Right cardiac atrium (tissue), 5 donors: ENCODE data around the gene KLKB1. TPM values are rescaled to one million over a fixed set of nuclear protein-coding genes. Genes with fewer than 3 reads are reported as not detected.
"Not testable (repeated sequence)": the region's sequence is repeated elsewhere in the genome, so short reads cannot be mapped to it uniquely, and the experiment has no call there.

Source experiments
- ATAC-seq, 2 donors: fragments of 200-7000 bp; cut with Tn5 transposase; one replicate each; pipeline versions ENCODE4 v1.8.0 to v1.9.1; 2020; ENCODE audit warnings: moderate library complexity in 2 of 2, mild to moderate bottlenecking in 1 of 2
- DNase-seq, 3 donors: peaks; one replicate each; pipeline ENCODE4 v3.0.0-alpha.2; 2020
- H3K27ac ChIP-seq: one replicate; pipeline ENCODE4 v1.5.1; 2013; ENCODE audit warnings: mild to moderate bottlenecking, low read length, control low read depth, moderate library complexity
- H3K27me3 ChIP-seq: one replicate; pipeline ENCODE4 v1.6.1; 2013; ENCODE audit not compliant: control insufficient read depth, insufficient read depth
- H3K4me1 ChIP-seq: one replicate; pipeline ENCODE4 v1.6.1; 2013; ENCODE audit warnings: low read length; ENCODE audit not compliant: control insufficient read depth, insufficient read depth
- H3K4me3 ChIP-seq: one replicate; pipeline ENCODE4 v1.5.1; 2013; ENCODE audit warnings: low read length, control low read depth
- H3K9me3 ChIP-seq: one replicate; pipeline ENCODE4 v1.6.1; 2013; ENCODE audit warnings: low read length; ENCODE audit not compliant: control insufficient read depth
- WGBS: extraction: QIAGEN DNeasy Blood & Tissue Kit; methylation state at CpG from one replicate; pipeline ENCODE4 v1.1.7; 2013; 5-methylcytosine and 5-hydroxymethylcytosine counted together
- intact Hi-C, 4 donors: fragments of 100-400 bp; cut with DNase I; formaldehyde crosslinking; loops; one replicate each; pipeline versions ENCODE4 v1.11.0 to v1.14.0; 2022 to 2023
- polyA plus RNA-seq: library from polyadenylated mRNA; stranded (reverse); fragments of 200-250 nt; gene quantifications from one replicate; pipeline ENCODE4 v1.2.3, GENCODE V29; 2013
- total RNA-seq, 4 donors: library from RNA; stranded (reverse); fragmentation: NEBNext Ultra II Directional; extraction: Animal tissue kit (Norgen Biotek cat#: 25700); gene quantifications; one replicate each; pipeline ENCODE4 v1.2.1, GENCODE V29; 2021
- donor health status: healthy with polysubstance abuse.
- donor health status: DM: no; HTN: yes; CAD: no.
- donor health status: DM: no; HTN: no; CAD: no.
- donor health status: DM: no; HTN: yes; CAD: no; lungs with severe emphysema.
- donor health status: DM: yes; HTN: yes; CAD: no.

The KLKB1 gene
- total and polyA plus RNA-seq, 5 donors: 0.56 to 1.7 (median 0.93) TPM

DNA sequence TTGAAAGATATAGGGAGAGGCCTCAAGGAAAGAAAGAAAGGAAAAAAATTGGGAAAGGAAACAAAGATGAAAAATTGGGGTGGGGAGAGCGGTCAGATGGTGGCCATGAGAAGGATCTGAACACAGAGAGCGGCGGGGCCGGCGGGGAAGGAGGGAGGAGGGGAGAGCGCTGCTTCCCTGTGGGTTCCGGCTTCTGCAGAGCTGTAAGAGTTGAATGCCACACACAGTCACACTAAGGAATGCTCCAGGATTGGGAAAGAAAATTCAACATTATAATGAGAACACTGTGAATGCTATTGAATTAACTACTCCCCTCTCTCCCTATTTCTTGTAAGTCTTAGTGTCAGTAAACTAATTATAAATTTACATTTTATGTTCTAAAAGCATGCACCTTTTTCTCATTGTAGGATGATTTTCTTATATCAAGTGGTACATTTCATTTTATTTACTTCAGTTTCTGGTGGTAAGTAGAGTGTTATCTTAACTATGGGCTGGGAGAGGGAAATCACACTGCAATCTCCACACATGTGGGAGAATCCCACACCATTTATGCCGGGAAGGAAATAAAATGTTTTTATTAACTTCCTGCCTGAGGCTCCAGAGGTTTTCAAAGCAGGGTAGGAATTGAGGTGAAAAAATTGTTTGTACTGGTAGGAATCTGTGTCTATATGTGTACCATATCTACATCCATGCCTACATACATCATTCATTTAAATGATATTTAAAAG, 39.6 kb downstream of the KLKB1 start:
- H3K4me3 ChIP-seq: no peak overlapping the region
- no peaks in the 10 kb centered on the region for H3K27me3 ChIP-seq
- intact Hi-C loops: no loop called here
- H3K4me1 ChIP-seq: no peaks in the 10 kb centered on the region
- 20% methylated on average over 8 of the region's 8 CpGs for WGBS
- H3K27ac ChIP-seq: no peak overlapping the region
- DNase-seq: no peak
- peak; percentile 59 to 68 for ATAC-seq
- H3K9me3 ChIP-seq: no peaks in the 10 kb centered on the region

DNA sequence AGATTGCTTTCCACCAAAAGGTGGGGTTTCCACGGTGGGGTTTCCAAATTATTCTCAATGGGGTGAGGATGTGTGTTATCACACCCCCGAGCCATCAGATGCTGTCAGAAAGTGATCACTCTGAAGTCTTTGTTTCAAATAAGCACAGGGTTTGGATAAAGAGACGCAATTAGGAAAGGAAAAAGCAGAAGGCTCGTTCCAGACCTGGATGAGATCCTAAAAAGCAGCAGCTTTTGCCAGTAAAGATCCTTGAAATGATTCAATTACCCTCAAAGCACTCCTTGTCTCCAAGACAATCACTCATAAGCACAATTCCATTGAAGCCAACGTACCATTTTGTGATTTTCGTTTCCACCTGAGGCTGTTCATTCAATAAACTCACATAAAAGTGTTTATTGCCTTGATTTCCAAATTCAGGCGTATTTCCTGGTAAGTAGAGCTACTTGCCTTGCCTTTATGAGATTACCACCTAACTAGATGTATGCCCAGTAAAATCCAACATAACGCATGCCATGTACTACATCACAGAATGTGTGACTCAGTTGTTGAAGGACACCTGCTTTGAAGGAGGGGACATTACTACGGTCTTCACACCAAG, 43.9 kb downstream of the KLKB1 start:
- Histone ChIP-seq H3K27me3 (no peaks in the 10 kb centered on the region), H3K27ac (no peak overlapping the region), H3K4me1 (no peaks in the 10 kb centered on the region), H3K4me3 (no peak overlapping the region), H3K9me3 (no peaks in the 10 kb centered on the region)
- DNase-seq (no peak), ATAC-seq (no peak)
- intact Hi-C loops: no loop called here
- WGBS: 85% methylated on average over 9 of the region's 9 CpGs

DNA sequence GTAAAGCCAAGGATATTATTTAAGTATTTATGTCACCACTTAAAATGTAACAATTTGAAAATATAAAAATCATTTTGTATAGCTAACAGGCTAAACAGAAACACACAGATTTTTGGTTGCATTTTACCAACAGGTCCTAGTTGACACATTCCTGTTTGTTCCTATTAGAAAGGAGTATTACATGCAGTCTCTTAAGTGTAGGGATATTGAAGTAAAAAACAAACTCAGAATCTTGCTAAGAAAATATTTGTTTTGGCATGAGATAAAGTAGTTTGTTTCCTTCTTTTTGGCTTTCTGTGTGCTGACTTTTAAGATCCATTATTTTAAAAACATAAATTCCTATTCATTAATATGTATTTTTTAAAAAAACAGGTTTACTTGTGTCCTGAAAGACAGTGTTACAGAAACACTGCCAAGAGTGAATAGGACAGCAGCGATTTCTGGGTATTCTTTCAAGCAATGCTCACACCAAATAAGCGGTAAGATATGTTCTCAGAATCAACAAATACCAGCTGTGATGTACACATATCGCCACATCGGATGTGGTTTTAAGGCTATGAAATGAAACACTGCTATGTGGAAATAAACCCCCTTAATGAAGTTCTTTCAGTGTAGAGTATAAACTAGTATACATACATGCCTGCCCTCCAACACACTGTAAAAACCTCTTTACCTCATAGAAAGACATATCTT, 45.5 kb downstream of the KLKB1 start:
- DNase-seq (no peak), ATAC-seq (no peak)
- no peaks in the 10 kb centered on the region for H3K27me3 ChIP-seq
- H3K9me3 ChIP-seq: no peaks in the 10 kb centered on the region
- 60% methylated on average over 4 of the region's 4 CpGs for WGBS
- no peak overlapping the region for H3K4me3 ChIP-seq
- no peak overlapping the region for H3K27ac ChIP-seq
- no peaks in the 10 kb centered on the region for H3K4me1 ChIP-seq
- intact Hi-C loops: no loop called here

DNA sequence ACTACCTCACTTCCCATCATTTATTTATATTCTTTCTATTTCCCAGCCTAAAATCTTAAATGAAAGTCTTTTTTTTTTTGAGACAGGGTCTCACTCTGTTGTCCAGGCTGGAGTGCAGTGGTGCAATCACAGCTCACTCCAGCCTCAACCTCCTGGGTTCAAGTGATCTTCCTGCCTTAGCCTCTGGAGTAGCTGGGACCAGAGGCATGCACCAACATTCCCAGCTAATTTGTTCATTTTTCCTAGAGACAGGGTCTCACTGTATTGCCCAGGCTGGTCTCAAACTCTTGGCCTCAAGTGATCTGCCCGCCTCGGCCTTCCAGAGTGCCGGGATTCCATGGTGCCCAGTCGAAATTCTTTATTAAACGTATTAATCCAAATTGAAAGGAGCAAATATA, 46.1 kb downstream of the KLKB1 start:
- H3K27ac ChIP-seq, DNase-seq, H3K4me3 ChIP-seq, ATAC-seq, intact Hi-C loops, H3K27me3 ChIP-seq, H3K4me1 ChIP-seq, H3K9me3 ChIP-seq: not testable (repeated sequence)
- 93% methylated on average over 5 of the region's 5 CpGs for WGBS

DNA sequence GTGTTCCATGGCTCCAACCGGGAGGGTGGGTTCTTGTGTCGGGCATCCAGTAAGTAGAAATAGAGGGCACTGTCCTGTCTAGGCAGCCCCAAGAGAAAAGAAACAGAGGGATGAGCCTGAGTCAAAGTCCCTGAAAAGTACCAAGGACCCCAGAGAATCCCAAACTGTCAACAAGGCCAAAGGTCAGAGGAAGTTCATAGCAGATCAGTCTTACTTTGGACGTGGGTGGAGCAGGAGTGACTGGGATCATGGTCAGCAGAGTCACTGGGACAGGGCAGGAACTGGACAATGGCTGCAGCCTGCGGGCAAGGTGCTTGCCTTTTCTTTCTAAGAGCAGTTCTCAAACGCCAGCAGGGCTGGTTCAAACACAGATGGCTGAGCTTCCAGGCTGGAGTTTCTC, 56.0 kb downstream of the KLKB1 start:
- no peak overlapping the region for H3K4me3 ChIP-seq
- H3K9me3 ChIP-seq: no peaks in the 10 kb centered on the region
- H3K27ac ChIP-seq: no peak overlapping the region
- no peaks in the 10 kb centered on the region for H3K4me1 ChIP-seq
- 76% methylated on average over 5 of the region's 5 CpGs for WGBS
- intact Hi-C loops: no loop called here
- peaks cover 3% of the 10 kb centered on the region for H3K27me3 ChIP-seq
- DNase-seq (no peak), ATAC-seq (no peak)

GRCh38 chr4:186285147-186285546, 57.8 kb downstream of the KLKB1 start:
- DNase-seq: no peak
- Histone ChIP-seq H3K4me1 (no peaks in the 10 kb centered on the region), H3K27ac (no peak overlapping the region), H3K9me3 (no peaks in the 10 kb centered on the region), H3K4me3 (no peak overlapping the region), H3K27me3 (peaks cover 3% of the 10 kb centered on the region)
- 89% methylated on average over 12 of the region's 12 CpGs for WGBS
- intact Hi-C loops: no loop called here
- ATAC-seq: no peak

- ATAC-seq (no peak), DNase-seq (no peak)
- no peaks in the 10 kb centered on the region for H3K4me1 ChIP-seq
- H3K27ac ChIP-seq: no peak overlapping the region
- intact Hi-C loops: no loop called here
- H3K9me3 ChIP-seq: no peaks in the 10 kb centered on the region
- peaks cover 3% of the 10 kb centered on the region for H3K27me3 ChIP-seq
- H3K4me3 ChIP-seq: no peak overlapping the region
- WGBS: 90% methylated on average over 3 of the region's 3 CpGs
Measured at GRCh38 chr4:186286581-186286980, 59.3 kb downstream of the KLKB1 start.

DNA sequence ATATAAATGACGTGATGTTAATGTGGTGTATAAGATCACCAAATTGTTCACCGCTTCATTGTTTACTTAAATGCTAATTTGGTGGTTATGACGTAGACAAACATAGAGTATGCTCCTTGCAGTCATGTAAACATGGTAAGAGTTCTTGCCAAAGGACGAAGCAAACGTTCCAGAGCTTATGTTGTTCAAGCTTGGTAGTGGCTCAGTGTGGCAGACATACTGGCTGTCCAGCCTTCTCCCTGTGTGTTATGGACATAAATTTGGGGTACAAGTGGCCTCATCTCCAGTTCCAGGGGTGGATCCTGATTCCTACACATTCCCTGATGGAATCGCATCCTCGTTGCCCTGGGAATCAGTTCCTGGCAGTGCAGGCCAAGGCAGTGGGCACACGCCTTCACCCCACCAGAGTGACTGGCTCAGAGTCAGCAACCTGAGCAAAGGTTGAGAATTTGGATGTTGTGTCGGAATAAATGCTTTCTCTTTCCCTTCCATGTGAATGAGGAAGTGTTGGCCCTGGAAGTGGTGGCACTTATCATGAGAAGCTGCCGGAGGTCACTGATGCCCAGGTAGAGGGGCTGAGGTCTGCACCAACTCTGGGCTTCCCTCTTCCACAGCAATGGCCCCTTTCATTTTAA, 64.1 kb downstream of the KLKB1 start:
- no peak for DNase-seq
- Histone ChIP-seq H3K27me3 (no peaks in the 10 kb centered on the region), H3K4me1 (no peaks in the 10 kb centered on the region), H3K9me3 (no peaks in the 10 kb centered on the region), H3K4me3 (no peak overlapping the region), H3K27ac (no peak overlapping the region)
- intact Hi-C loops: loop anchor here in 1 of 4 donors (10.0 kb wide), 1 partner anchor 293 kb away; no protein-coding TSS in a partner anchor
- 83% methylated on average over 10 of the region's 10 CpGs for WGBS
- no peak for ATAC-seq

DNA sequence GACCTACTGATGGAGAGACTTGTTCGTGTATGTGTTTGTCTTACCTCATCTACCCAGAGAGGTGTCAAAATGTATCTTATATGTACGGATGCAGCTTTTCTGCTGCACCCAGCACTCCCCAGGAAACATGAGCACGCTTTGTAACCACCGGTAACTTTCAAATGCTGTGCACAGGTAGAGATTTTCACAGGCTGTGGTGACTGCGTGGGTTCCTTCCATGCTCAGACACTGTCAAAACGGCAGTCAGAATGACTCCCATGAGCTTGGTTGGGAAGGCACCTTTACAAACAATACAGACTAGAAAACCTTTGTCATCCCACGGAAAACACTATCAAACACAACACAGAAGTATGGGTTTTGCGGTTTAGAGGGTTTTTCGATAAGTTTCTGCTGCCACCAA, 66.9 kb downstream of the KLKB1 start:
- DNase-seq (no peak), ATAC-seq (no peak)
- no peak overlapping the region for H3K4me3 ChIP-seq
- 85% methylated on average over 9 of the region's 9 CpGs for WGBS
- intact Hi-C loops: loop anchor here in 1 of 4 donors (10.0 kb wide), 1 partner anchor 291 kb away; no protein-coding TSS in a partner anchor
- H3K27ac ChIP-seq: no peak overlapping the region
- H3K27me3 ChIP-seq: peaks cover 1% of the 10 kb centered on the region
- no peaks in the 10 kb centered on the region for H3K9me3 ChIP-seq
- no peaks in the 10 kb centered on the region for H3K4me1 ChIP-seq

GRCh38 chr4:186296481-186296880, 69.2 kb downstream of the KLKB1 start:
- Histone ChIP-seq H3K27me3 (peaks cover 2% of the 10 kb centered on the region), H3K27ac (no peak overlapping the region), H3K4me3 (no peak overlapping the region), H3K4me1 (no peaks in the 10 kb centered on the region), H3K9me3 (no peaks in the 10 kb centered on the region)
- WGBS: 33% methylated on average over 4 of the region's 4 CpGs
- DNase-seq (no peak), ATAC-seq (no peak)
- intact Hi-C loops: loop anchor here (5.0 to 10.0 kb wide), 2 partner anchors 288 to 291 kb away; no protein-coding TSS in a partner anchor
